GM20000 (cell line): Measurements from ENCODE around the gene PLEKHG2.

Source experiments
- DNase-seq: peaks from one replicate; pipeline ENCODE4 v3.0.0; 2012; ENCODE audit warnings: low spot score
- CTCF ChIP-seq: IDR thresholded peaks from 2 replicates; pipeline ENCODE4 v1.5.1; 2012; ENCODE audit warnings: mild to moderate bottlenecking, control low read depth; ENCODE audit errors: extremely low read depth, missing control alignments

PLEKHG2 gene

DNA sequence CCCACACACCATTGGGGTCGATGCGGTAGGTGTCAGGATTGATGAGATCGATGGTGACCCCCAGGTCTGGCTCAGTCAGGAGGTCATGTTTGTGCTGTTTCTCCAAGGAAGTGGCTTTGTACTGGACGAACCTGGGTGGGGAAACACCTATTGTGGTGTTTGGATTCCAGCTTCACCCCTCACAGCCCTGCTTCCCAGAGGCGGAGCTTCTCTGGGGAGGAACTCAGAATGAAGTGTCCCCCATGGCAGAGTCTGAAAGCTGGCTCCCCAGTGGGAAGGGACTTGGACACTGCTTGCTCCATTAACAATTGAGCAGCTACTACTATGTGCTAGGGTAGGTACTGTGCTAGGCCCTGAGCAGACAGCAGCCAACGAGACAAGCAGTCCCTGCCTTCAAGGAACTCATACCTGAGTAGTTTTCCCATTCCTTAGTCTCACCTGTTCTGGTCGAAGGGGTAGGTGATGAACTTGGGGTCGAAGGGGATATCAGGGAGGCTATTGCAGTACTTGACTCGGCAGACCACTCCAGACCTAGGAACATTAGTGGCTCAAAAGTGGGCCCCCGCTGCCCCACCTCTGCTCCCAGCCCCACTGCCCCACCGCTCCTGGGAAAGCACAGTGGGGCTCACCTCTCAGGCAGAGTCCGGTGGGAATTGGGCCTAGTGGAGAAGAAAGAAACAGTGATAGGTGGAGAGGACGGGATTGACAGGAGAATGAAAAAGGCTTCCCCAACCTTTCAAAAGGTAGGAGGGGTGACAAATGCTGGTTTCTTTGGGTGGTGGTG is 22.6 kb upstream of the PLEKHG2 start:
- no peak for DNase-seq
- no peak for TF ChIP-seq CTCF

DNA sequence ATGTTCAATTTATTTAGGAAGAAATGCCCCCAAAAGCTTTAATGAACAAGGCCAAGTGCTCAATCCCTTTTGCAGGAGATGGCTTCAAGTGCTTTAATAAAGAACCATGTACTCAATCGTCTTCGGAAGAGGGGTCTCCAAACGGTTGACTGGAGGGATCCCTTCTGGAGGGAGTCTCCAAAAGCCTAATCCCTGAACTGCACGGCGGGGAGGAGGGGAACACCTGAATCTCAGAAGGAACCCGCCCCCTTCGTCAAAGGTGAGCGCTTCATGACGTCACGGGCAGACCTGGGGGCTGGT is 22.1 kb upstream of the PLEKHG2 start:
- TF ChIP-seq CTCF = no peak
- DNase-seq = no peak

GRCh38 chr19:39390751-39391437 is 21.6 kb upstream of the PLEKHG2 start, which contains the start of the genes MED29 and PAF1:
Gene MED29, plus strand, starts transcription at chr19:39391378. Its CDS starts 45 bp downstream, at chr19:39391423.
Gene PAF1, minus strand, starts transcription at chr19:39391106. Its CDS starts 242 bp downstream, at chr19:39390864.
- DNase-seq = peak; percentile 98
- no peak for TF ChIP-seq CTCF

- TF ChIP-seq CTCF = peak; percentile 92
- DNase-seq = peak; percentile 86
These were observed 14.8 kb upstream of the PLEKHG2 start for GRCh38 chr19:39397360-39398296.

GRCh38 chr19:39398297-39398864 is 14.1 kb upstream of the PLEKHG2 start:
- no peak for DNase-seq

GRCh38 chr19:39399668-39400050 is 12.8 kb upstream of the PLEKHG2 start:
- TF ChIP-seq CTCF = no peak
- DNase-seq = no peak

More at GRCh38 chr19:39398297-39398864, 14.1 kb upstream of the PLEKHG2 start:
- TF ChIP-seq CTCF = no peak

GRCh38 chr19:39400061-39400460 is 12.4 kb upstream of the PLEKHG2 start:
- no peak for TF ChIP-seq CTCF
- DNase-seq = no peak
